Mucosa of rectum (tissue), 2 donors: ENCODE data around the gene TOGARAM2.

Source experiments
- H3K27ac ChIP-seq, 2 donors: one replicate each; pipeline ENCODE4 v1.7.0; 2013; ENCODE audit warnings: inconsistent platforms in 2 of 2, low read depth in 2 of 2, low read length in 2 of 2
- H3K27me3 ChIP-seq, 2 donors: one replicate each; pipeline ENCODE4 v1.7.0; 2013; ENCODE audit warnings: low read length in 2 of 2; ENCODE audit not compliant: control insufficient read depth in 2 of 2, insufficient read depth in 2 of 2
- H3K36me3 ChIP-seq, 2 donors: one replicate each; pipeline ENCODE4 v1.7.0; 2013; ENCODE audit warnings: low read length in 2 of 2; ENCODE audit not compliant: control insufficient read depth in 2 of 2, insufficient read depth in 2 of 2
- H3K4me1 ChIP-seq, 2 donors: one replicate each; pipeline ENCODE4 v1.7.0; 2013; ENCODE audit warnings: low read length in 2 of 2, mild to moderate bottlenecking in 1 of 2; ENCODE audit not compliant: control insufficient read depth in 2 of 2, insufficient read depth in 2 of 2
- H3K4me3 ChIP-seq, 2 donors: one replicate each; pipeline ENCODE4 v1.7.0; 2013; ENCODE audit warnings: low read length in 2 of 2
- H3K9ac ChIP-seq, 2 donors: one replicate each; pipeline ENCODE4 v1.7.0; 2013; ENCODE audit warnings: low read length in 2 of 2, low read depth in 1 of 2, mild to moderate bottlenecking in 1 of 2
- H3K9me3 ChIP-seq, 2 donors: one replicate each; pipeline ENCODE4 v1.7.0; 2013; ENCODE audit warnings: low read length in 2 of 2; ENCODE audit not compliant: control insufficient read depth in 2 of 2
- donor health status: healthy.
- donor health status: Normal muscosa, but diverticular disease.

TOGARAM2 gene

DNA sequence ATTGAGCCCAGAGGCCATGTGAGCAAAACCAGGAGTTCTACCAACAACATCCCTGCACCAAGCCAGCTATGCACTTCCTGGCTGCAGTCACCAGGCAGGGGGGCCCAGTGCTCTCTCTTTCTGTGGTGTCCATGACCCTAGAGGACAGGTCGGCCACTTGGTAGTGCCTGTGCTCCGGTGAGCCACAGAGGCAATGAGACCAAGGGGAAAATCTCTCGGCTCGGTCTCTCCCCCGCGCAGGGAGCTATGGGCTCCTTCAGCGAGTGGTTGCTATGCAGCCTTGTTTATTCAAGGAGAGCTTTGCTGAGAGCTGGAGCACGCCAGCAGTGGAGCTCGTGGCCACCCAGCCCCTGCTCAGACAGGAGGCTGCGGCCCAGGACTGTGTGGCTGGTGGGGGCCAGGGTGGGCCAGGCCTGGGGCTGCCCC is at the start of gene TOGARAM2:
TOGARAM2 (plus strand) TSS at position 283 of the 426 bp plus-strand sequence. CDS start 13,537 bp downstream, outside the sequence.
- Histone ChIP-seq H3K9ac (peak within 1 kb of the TSS in 1 of 2 donors; percentile 3), H3K4me3 (no peak within 1 kb of the TSS), H3K4me1 (no peaks in the 10 kb centered on the region), H3K27ac (peak within 1 kb of the TSS; percentile 29 to 49), H3K27me3 (no peaks in the 10 kb centered on the region), H3K9me3 (no peaks in the 10 kb centered on the region), H3K36me3 (no peaks in the 10 kb centered on the region)

DNA sequence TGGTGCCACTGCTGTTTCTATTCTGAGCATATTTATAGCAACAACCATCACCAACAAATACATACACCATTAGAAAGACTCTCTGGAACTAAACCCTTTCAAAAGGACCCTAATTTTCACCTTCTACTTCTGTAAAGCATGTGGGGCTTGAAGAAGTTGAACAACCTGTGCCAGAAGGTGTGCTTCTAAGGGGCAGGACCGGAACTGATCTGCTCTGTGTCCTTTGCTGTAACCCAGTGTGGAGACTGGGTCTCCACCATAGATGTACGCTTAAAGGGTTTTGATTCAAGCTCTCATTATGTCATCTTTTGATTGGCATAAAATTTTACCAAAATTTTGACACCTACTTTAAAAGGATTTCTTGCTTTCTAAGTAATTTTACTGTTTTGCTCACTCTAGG is 46.3 kb upstream of the TOGARAM2 start:
- Histone ChIP-seq H3K27ac (no peak overlapping the region), H3K4me3 (no peak overlapping the region), H3K9ac (no peak overlapping the region), H3K9me3 (no peaks in the 10 kb centered on the region), H3K27me3 (no peaks in the 10 kb centered on the region), H3K36me3 (peaks cover 55 to 60% of the 10 kb centered on the region in 2 donors), H3K4me1 (no peaks in the 10 kb centered on the region)

DNA sequence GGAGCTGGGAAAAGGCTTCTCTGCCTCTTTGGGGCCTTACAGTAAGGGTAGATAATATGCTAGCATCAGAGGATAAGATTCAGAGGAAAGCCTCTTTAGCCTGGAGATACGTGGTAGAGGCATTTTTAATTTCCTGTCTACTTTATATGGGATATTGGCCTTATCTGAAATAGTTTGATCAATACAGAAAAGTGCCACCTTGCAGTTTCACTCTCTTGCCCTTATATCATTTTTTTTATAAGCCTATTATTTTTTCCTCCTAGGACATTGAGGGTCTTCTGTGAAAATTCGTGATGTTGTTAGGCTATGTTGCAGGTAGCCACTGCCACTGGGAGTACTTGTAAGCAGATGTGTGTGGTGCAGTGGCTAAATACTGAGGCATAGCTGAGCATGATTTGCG is 40.1 kb upstream of the TOGARAM2 start:
- no peak overlapping the region for H3K27ac ChIP-seq
- no peaks in the 10 kb centered on the region for H3K4me1 ChIP-seq
- H3K27me3 ChIP-seq, result no peaks in the 10 kb centered on the region
- no peaks in the 10 kb centered on the region for H3K9me3 ChIP-seq
- H3K4me3 ChIP-seq, result no peak overlapping the region
- no peak overlapping the region for H3K9ac ChIP-seq
- peaks cover 49 to 56% of the 10 kb centered on the region in 2 donors for H3K36me3 ChIP-seq

DNA sequence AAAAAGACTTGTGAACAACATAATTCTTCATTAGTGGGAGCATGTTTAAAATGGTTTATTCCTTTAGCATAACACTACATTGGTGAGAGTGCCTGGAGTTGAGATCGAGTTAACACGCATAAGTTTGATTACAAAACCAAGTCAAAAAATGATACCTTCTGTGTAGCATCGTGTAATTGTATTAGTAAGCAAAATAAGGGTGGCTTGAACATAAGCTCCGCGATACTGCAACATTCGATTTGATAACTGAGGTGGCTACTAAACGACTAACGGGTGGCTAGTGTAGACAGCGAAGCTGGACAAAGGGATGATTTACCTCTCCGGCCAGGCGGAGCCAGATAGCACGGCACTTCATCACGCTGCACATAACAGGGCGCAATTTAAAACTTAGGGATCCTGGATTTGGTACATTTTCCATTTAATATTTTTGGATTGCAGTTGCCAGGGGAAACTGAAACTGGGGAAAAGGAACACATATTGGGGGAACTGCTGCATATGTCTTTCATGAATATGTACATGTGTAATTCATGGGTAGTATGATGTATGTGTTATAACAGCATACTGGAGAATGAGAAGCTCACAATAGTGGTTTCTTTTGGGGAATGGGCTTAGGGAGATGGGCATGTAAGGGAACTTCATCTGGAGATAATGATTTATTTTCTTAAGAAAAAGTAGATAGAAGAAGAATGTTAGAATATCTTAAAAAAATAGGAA is 36.4 kb upstream of the TOGARAM2 start:
- H3K9ac ChIP-seq, result no peak overlapping the region
- H3K4me3 ChIP-seq, result no peak overlapping the region
- H3K27ac ChIP-seq, result no peak overlapping the region
- H3K4me1 ChIP-seq, result no peaks in the 10 kb centered on the region
- no peaks in the 10 kb centered on the region for H3K27me3 ChIP-seq
- H3K36me3 ChIP-seq, result peaks cover 56 to 58% of the 10 kb centered on the region in 2 donors
- H3K9me3 ChIP-seq, result no peaks in the 10 kb centered on the region

DNA sequence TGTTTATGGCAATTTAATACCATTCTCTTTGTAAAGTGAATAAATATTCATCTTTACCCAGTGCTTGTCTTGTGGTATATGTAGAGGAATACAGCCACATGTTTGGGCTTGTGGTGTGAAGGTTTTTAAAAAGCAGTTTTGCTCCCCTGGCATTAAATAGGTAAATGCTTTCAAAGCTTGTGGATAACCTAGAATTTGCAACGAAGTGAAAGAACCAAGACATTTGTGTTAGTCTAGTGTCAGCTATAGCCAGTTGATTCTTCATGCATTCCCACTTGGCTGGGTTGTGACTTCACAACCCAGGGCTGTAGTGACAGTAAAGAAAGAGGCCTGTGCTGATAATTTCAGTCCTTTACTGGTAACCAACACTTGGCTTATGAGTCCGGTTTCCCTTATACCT is 32.9 kb upstream of the TOGARAM2 start:
- Histone ChIP-seq H3K9ac (no peak overlapping the region), H3K36me3 (peaks cover 39 to 47% of the 10 kb centered on the region in 2 donors), H3K4me3 (no peak overlapping the region), H3K9me3 (no peaks in the 10 kb centered on the region), H3K4me1 (peaks cover 0 to 10% of the 10 kb centered on the region in 2 donors), H3K27ac (no peak overlapping the region), H3K27me3 (no peaks in the 10 kb centered on the region)

DNA sequence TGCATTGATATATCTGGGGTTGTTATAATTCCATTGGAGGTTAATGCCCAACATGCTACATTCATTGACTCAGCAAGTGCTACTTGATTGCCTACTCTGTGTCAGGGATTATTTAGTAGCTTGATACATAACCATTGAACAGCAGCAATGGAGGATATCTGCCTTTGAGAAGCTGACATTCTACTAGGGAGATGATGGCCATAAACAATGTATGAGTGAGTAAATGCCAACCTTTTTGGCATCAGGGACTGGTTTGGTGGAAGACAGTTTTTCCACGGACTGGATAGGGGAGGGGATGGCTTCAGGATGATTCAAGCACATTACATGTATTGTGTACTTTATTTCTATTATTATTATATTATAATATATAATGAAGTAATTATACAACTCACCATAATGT is 31.9 kb upstream of the TOGARAM2 start:
- H3K27me3 ChIP-seq, result no peaks in the 10 kb centered on the region
- no peak overlapping the region for H3K9ac ChIP-seq
- peaks cover 0 to 10% of the 10 kb centered on the region in 2 donors for H3K4me1 ChIP-seq
- H3K36me3 ChIP-seq, result peaks cover 30 to 37% of the 10 kb centered on the region in 2 donors
- no peak overlapping the region for H3K27ac ChIP-seq
- no peak overlapping the region for H3K4me3 ChIP-seq
- no peaks in the 10 kb centered on the region for H3K9me3 ChIP-seq

DNA sequence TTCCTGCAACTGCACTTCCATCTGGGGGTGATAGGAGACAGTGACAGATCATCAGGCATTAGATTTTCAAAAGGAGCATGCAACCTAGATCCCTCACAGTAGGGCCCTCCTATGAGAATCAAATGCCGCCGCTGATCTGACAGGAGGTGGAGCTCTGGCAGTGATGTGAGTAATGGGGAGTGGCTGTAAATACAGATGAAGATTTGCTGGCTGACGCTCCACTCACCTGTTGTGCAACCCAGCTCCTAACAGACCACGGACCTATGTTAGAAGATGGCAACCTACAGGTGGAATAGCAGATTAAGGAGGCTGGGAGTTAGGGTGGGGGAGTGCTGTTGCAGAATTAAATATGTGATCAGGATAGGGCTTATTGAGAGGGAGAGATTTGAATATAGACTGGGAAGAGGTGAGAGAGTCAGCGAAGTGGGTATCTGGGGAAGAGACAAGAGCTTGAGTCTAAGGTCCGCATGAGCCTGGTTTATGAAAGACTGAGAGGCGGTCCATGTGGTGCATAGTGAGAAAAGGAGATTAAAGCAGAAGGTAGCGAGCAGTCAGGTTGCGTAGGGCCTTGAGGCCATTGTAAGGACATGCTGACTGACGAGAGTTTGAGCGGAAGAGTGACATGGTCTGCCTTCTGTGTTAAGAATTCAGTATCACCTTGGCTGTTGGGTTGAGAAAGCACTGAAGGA is 31.3 kb upstream of the TOGARAM2 start:
- peaks cover 25 to 32% of the 10 kb centered on the region in 2 donors for H3K36me3 ChIP-seq
- H3K4me3 ChIP-seq, result no peak overlapping the region
- H3K9me3 ChIP-seq, result no peaks in the 10 kb centered on the region
- no peak overlapping the region for H3K27ac ChIP-seq
- no peaks in the 10 kb centered on the region for H3K27me3 ChIP-seq
- H3K4me1 ChIP-seq, result peaks cover 0 to 10% of the 10 kb centered on the region in 2 donors
- H3K9ac ChIP-seq, result no peak overlapping the region

DNA sequence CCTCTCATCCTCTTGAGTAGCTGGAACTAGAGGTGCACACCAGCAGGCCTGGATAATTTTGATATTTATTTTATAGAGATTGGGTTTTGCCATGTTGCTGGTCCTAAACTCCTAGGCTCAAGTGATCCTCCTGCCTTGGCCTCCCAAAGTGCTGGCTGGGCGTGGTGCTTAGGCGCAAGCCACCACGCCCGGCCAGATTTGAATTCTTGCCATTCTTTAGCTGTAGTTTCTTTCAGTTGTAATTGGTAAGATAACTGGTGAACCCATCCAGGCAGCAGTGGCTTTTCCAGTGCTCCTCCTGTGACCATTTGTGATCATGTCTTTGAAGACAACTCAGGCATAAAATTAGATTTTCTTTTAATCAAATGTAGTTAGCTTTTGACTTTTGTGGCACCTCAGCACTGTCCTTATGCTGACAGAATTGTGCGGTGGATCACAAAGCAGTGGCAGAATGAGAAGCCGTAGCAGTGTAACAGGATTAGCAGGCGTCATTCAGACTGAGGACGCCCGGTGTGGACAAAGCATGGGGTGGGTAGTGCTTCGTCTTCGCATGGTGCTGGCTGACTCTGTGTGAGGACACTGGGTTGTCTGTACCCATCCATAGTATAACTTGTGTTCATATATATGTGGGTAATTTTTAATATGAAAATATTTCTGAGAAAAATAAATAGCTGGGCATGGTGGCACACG is 30.0 kb upstream of the TOGARAM2 start:
- no peaks in the 10 kb centered on the region for H3K9me3 ChIP-seq
- no peak overlapping the region for H3K27ac ChIP-seq
- H3K4me3 ChIP-seq, result no peak overlapping the region
- H3K4me1 ChIP-seq, result peaks cover 0 to 10% of the 10 kb centered on the region in 2 donors
- H3K36me3 ChIP-seq, result peaks cover 21 to 25% of the 10 kb centered on the region in 2 donors
- H3K9ac ChIP-seq, result no peak overlapping the region
- H3K27me3 ChIP-seq, result no peaks in the 10 kb centered on the region

DNA sequence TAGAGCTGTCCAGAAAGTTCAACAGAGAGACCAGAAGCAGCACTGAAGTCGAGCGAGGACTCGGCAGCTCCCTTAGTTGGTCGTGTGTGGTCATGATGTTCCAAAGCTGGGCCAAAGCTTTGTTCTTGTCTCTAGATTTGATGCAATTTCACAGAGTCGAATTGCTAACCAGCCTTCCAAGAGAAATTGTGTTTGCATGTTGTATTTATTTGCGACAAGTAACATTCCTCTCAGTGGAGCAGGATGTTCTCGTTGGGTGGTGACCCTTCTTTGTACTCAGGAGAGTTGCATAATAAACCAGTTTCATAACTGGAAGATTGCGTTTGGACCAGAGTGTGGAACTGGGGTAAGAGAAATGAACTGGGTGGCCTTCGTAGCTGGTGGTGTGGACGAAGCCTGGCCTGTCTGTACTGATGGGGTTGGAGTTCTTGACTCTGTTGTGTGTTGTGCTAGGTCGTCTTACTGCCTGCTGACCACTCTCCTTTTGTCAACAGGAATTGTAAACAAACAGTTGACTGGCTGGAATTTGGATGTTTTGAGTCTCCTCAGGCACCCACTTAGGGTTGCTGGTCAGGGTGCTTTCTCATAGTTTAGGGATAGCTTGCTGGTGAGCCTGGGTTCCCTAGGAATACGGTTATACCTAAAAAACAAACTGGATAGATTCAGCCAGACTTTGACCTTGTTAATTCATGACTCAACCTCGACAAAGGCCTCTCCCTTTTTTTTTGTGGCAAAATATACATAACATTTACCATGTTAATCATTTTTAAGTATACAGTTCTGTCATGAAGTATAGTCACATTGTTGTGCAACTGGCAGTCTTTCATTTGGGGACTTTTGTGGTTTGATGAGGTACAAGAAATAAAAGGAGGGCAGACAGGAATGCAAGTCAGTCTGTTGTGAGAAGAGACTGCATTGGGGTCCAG is 28.9 kb upstream of the TOGARAM2 start:
- no peaks in the 10 kb centered on the region for H3K9me3 ChIP-seq
- H3K9ac ChIP-seq, result no peak overlapping the region
- H3K36me3 ChIP-seq, result peaks cover 14 to 17% of the 10 kb centered on the region in 2 donors
- H3K27me3 ChIP-seq, result no peaks in the 10 kb centered on the region
- H3K4me3 ChIP-seq, result no peak overlapping the region
- peak overlapping the region in 1 of 2 donors; percentile 44 for H3K27ac ChIP-seq
- H3K4me1 ChIP-seq, result peaks cover 0 to 10% of the 10 kb centered on the region in 2 donors
